GM12891 (cell line): Measurements from ENCODE around the gene CCDC92. TPM values are rescaled to one million over a fixed set of nuclear protein-coding genes. Genes with fewer than 3 reads are reported as not detected.
A peak's percentile ranks its signal among the peaks of the same experiment; 100 is the strongest.

Experiments used
- DNase-seq: peaks from one replicate; pipeline ENCODE4 v3.0.0; 2011; ENCODE audit warnings: low spot score; ENCODE audit not compliant: insufficient read length
- FAIRE-seq: peaks from 2 replicates; lab custom pipeline; 2011; peaks lifted over from hg19 to GRCh38; lab: Jason Lieb, UNC
- PAX5 ChIP-seq: IDR thresholded peaks from 2 replicates; pipeline ENCODE4 v1.6.1; 2011; ENCODE audit warnings: low read length, moderate library complexity, mild to moderate bottlenecking; ENCODE audit not compliant: insufficient read depth, severe bottlenecking
- POLR2A ChIP-seq: IDR thresholded peaks from 2 replicates; pipeline ENCODE4 v1.6.1; 2011; ENCODE audit warnings: low read depth, low read length, control low read depth
- POLR2AphosphoS5 ChIP-seq: IDR thresholded peaks from 2 replicates; pipeline ENCODE4 v1.6.1; 2011; ENCODE audit warnings: low read depth, low read length, control low read depth
- POU2F2 ChIP-seq: IDR thresholded peaks from 2 replicates; pipeline ENCODE4 v1.6.1; 2011; ENCODE audit warnings: low read depth, mild to moderate bottlenecking, control low read depth, low read length, moderate library complexity
- SPI1 ChIP-seq: IDR thresholded peaks from 2 replicates; pipeline ENCODE4 v1.6.1; 2011; ENCODE audit warnings: low read depth, low read length, control low read depth
- TAF1 ChIP-seq: IDR thresholded peaks from 2 replicates; pipeline ENCODE4 v1.6.1; 2011; ENCODE audit warnings: low read depth, low read length, control low read depth
- polyA plus RNA-seq: library from polyadenylated mRNA; unstranded; fragments of >200 nt; gene quantifications from one replicate; pipeline ENCODE4 v1.2.1, GENCODE V29; 2012; ENCODE audit warnings: low read depth, missing spikeins, inconsistent platforms; ENCODE audit not compliant: missing spikeins

Gene CCDC92
- polyA plus RNA-seq = 7.8 TPM

GRCh38 chr12:123972457-123973401 lies at the start of gene CCDC92, which contains the start of gene ZNF664:
Gene CCDC92 (minus strand): TSS chr12:123972831. CDS start chr12:123944305, 28,526 bp downstream.
Gene ZNF664 (plus strand): TSS chr12:123973215. CDS start chr12:124012145, 38,930 bp downstream.
- TF ChIP-seq POLR2AphosphoS5 (no peak), SPI1 (no peak), PAX5 (no peak), POU2F2 (no peak), POLR2A (0 out of 2 replicates have a peak, but pooled peaks have one; percentile 27)
- peak; percentile 95 for DNase-seq
- FAIRE-seq = peak; percentile 97

- DNase-seq = no peak
- TF ChIP-seq TAF1 (no peak), SPI1 (no peak), POU2F2 (no peak), POLR2A (no peak), POLR2AphosphoS5 (no peak), PAX5 (no peak)
- no peak for FAIRE-seq
Observed at GRCh38 chr12:124022161-124022560, 49.5 kb upstream of the CCDC92 start.

GRCh38 chr12:124021007-124021406 lies 48.4 kb upstream of the CCDC92 start:
- TF ChIP-seq PAX5 (no peak), POLR2AphosphoS5 (no peak), POLR2A (no peak), TAF1 (no peak), POU2F2 (no peak), SPI1 (no peak)
- no peak for DNase-seq
- FAIRE-seq = no peak

GRCh38 chr12:124020514-124020949 lies 47.9 kb upstream of the CCDC92 start:
- TF ChIP-seq POLR2A = no peak
- FAIRE-seq = no peak
- DNase-seq = no peak

GRCh38 chr12:124019115-124019514 lies 46.5 kb upstream of the CCDC92 start:
- no peak for FAIRE-seq
- no peak for TF ChIP-seq POU2F2
- TF ChIP-seq POLR2A = no peak
- TF ChIP-seq POLR2AphosphoS5 = no peak
- TF ChIP-seq TAF1 = no peak
- no peak for TF ChIP-seq PAX5
- no peak for TF ChIP-seq SPI1
- DNase-seq = no peak

GRCh38 chr12:124018539-124018938 lies 45.9 kb upstream of the CCDC92 start:
- TF ChIP-seq POLR2A (no peak), POU2F2 (no peak), POLR2AphosphoS5 (no peak)
- no peak for DNase-seq
- FAIRE-seq = no peak

- no peak for DNase-seq
- FAIRE-seq = no peak
- TF ChIP-seq PAX5 (no peak), TAF1 (no peak), POLR2A (no peak), POLR2AphosphoS5 (no peak), POU2F2 (no peak), SPI1 (no peak)
Observed at GRCh38 chr12:124017064-124017463, 44.4 kb upstream of the CCDC92 start.

GRCh38 chr12:124015494-124016461 lies 43.1 kb upstream of the CCDC92 start:
- FAIRE-seq = no peak
- DNase-seq = no peak
- TF ChIP-seq POU2F2 (no peak), TAF1 (no peak), SPI1 (no peak), POLR2A (no peak), PAX5 (no peak), POLR2AphosphoS5 (no peak)

- no peak for TF ChIP-seq POU2F2
- FAIRE-seq (no peak), DNase-seq (no peak)
Observed at GRCh38 chr12:124013073-124013472, 40.4 kb upstream of the CCDC92 start.
